GM19239 (cell line): ENCODE data around the gene RXRA.

Experiments used
- DNase-seq: peaks from one replicate; pipeline ENCODE4 v3.0.0; 2011; ENCODE audit warnings: low spot score; ENCODE audit not compliant: insufficient read length
- FAIRE-seq: peaks from 2 replicates; lab custom pipeline; 2011; peaks lifted over from hg19 to GRCh38; lab: Jason Lieb, UNC

Gene RXRA

GRCh38 chr9:134325813-134326723, at the start of gene RXRA:
Gene RXRA (plus strand): TSS chr9:134326455. CDS start chr9:134326632, 177 bp downstream.
- DNase-seq, result peak; percentile 74
- no peak for FAIRE-seq

- FAIRE-seq (no peak), DNase-seq (no peak)
Measured at GRCh38 chr9:134278286-134278685, 48.0 kb upstream of the RXRA start.

- DNase-seq (no peak), FAIRE-seq (no peak)
Measured at GRCh38 chr9:134278974-134279640, 47.1 kb upstream of the RXRA start.

- DNase-seq, result no peak
- FAIRE-seq, result no peak
Measured at GRCh38 chr9:134282138-134282650, 44.1 kb upstream of the RXRA start.

GRCh38 chr9:134283111-134283515, 43.1 kb upstream of the RXRA start:
- FAIRE-seq (no peak), DNase-seq (no peak)

GRCh38 chr9:134283692-134284265, 42.5 kb upstream of the RXRA start:
- FAIRE-seq, result no peak
- DNase-seq, result no peak

- no peak for FAIRE-seq
Measured at GRCh38 chr9:134284273-134284672, 42.0 kb upstream of the RXRA start.

GRCh38 chr9:134284741-134285140, 41.5 kb upstream of the RXRA start:
- FAIRE-seq (no peak), DNase-seq (no peak)

More at GRCh38 chr9:134284273-134284672, 42.0 kb upstream of the RXRA start:
- DNase-seq, result no peak

- FAIRE-seq, result no peak
Measured at GRCh38 chr9:134285215-134285845, 40.9 kb upstream of the RXRA start.

GRCh38 chr9:134286471-134287245, 39.6 kb upstream of the RXRA start:
- FAIRE-seq, result no peak
- no peak for DNase-seq

More at GRCh38 chr9:134285215-134285845, 40.9 kb upstream of the RXRA start:
- no peak for DNase-seq

- FAIRE-seq (no peak), DNase-seq (no peak)
Measured at GRCh38 chr9:134287591-134288491, 38.4 kb upstream of the RXRA start.

- no peak for FAIRE-seq
- DNase-seq, result no peak
Measured at GRCh38 chr9:134288746-134289145, 37.5 kb upstream of the RXRA start.

GRCh38 chr9:134289241-134289875, 36.9 kb upstream of the RXRA start:
- no peak for DNase-seq
- FAIRE-seq, result no peak

GRCh38 chr9:134290603-134291451, 35.4 kb upstream of the RXRA start:
- FAIRE-seq (no peak), DNase-seq (no peak)

GRCh38 chr9:134291452-134291881, 34.8 kb upstream of the RXRA start:
- no peak for FAIRE-seq
- no peak for DNase-seq

- DNase-seq (no peak), FAIRE-seq (no peak)
Measured at GRCh38 chr9:134291961-134292871, 34.0 kb upstream of the RXRA start.
